ENCODE measurements around the gene NIM1K. TPM values are rescaled to one million over a fixed set of nuclear protein-coding genes. Genes with fewer than 3 reads are reported as not detected.

The NIM1K gene
- total and polyA plus RNA-seq, 2 of the 4 experiments (the other 2 are of a cell fraction) = 0.54 to 0.68 TPM

DNA sequence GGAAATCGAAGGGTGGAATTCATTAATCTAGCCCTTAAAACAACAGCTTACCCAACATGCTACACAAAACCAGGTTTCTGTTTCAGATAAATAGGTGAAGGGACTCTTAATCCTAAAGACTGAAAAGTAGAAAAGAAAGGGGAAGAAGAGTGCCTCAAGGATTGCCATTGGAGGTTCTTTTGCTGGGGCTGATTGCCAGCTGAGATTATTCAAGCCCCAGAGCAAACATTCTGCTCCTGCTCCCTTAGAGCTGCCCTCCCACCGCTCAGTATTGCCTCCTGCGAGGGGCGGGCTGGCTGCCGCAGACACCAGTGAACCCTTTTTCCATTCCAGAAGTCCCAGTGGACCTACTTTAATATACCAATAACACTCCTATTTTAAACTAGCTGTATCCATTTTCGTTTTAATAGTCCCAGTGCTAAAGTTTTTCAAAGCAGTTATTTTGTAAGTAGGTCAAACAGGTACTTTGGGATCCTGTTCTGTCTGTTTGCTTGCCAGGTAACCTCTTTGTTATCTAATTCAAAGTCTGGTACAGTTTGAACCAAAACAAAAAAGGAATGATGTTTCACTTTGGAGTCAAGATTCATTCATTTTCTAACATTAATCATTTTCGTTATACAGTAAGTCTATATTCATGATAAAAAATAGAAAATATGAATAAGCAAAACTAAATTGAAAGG is 82.5 kb downstream of the NIM1K start:
- no peak for DNase-seq
- ATAC-seq (ENCODE audit: low read depth) = no peak
- TF ChIP-seq, protein P1, sequence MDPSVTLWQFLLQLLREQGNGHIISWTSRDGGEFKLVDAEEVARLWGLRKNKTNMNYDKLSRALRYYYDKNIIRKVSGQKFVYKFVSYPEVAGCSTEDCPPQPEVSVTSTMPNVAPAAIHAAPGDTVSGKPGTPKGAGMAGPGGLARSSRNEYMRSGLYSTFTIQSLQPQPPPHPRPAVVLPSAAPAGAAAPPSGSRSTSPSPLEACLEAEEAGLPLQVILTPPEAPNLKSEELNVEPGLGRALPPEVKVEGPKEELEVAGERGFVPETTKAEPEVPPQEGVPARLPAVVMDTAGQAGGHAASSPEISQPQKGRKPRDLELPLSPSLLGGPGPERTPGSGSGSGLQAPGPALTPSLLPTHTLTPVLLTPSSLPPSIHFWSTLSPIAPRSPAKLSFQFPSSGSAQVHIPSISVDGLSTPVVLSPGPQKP (IDR thresholded peaks at IDR 0.05; ENCODE audit: borderline replicate concordance, low read depth, low read length) = no peak
- TF ChIP-seq CEBPB (IDR thresholded peaks at IDR 0.05; ENCODE audit: low read depth, low read length) (no peak), MXI1 (IDR thresholded peaks at IDR 0.05; ENCODE audit: borderline replicate concordance, low read depth, low read length) (no peak), MAFK (IDR thresholded peaks at IDR 0.05; ENCODE audit: low read depth, low read length) (no peak)
- no peak overlapping the region for H2AFZ ChIP-seq (replicated peaks; ENCODE audit: low read length, poor library complexity)
- dilution Hi-C loops (cut with HindIII; ENCODE audit: low sequenced_read_pairs, unreplicated experiment) (no loop called here), intact Hi-C loops (cut with micrococcal nuclease) (no loop called here), in situ Hi-C loops (cut with MboI; ENCODE audit: low sequenced_read_pairs) (no loop called here)
- no TSS peak for BruUV-seq (replicated peaks)
- H3K18ac ChIP-seq (ENCODE audit: low read depth, low read length) = no peak overlapping the region
- no peaks in the 10 kb centered on the region for H3K4me1 ChIP-seq (ENCODE audit: control insufficient read depth, insufficient read depth, low read length)
- no peak overlapping the region for H2AK5ac ChIP-seq (ENCODE audit: low read depth, low read length)
- no peaks in the 10 kb centered on the region for H4K20me1 ChIP-seq (ENCODE audit: insufficient read depth, low read length)
- H3K9me3 ChIP-seq (ENCODE audit: control insufficient read depth, insufficient read depth, low read length) = no peaks in the 10 kb centered on the region
- POLR2A ChIA-PET (ENCODE audit: unreplicated experiment) = no interaction called here
- H3K23ac ChIP-seq (ENCODE audit: low read depth, low read length) = no peak overlapping the region
- H3K4me2 ChIP-seq (ENCODE audit: low read depth, low read length) = no peak overlapping the region
- no peak overlapping the region for H3K56ac ChIP-seq (ENCODE audit: extremely low read depth, insufficient read depth, low read length)
- peaks cover 12% of the 10 kb centered on the region for H3K27me3 ChIP-seq (ENCODE audit: control insufficient read depth, insufficient read depth, low read length)
- no peak overlapping the region for H3K9ac ChIP-seq (ENCODE audit: low read depth, low read length)
- no peak overlapping the region for H3K14ac ChIP-seq (replicated peaks; ENCODE audit: low read depth, low read length)
- no peak overlapping the region for H3K4me3 ChIP-seq (ENCODE audit: insufficient read depth, low read depth, low read length)
- 50% methylated on average over 4 of the region's 7 CpGs; no CpG with 5 or more reads in 1 of the 2 experiments for WGBS, 2 experiments (ENCODE audit: extremely low coverage in 2 of 2, insufficient read length in 1 of 2)
- no peak overlapping the region for H4K8ac ChIP-seq (ENCODE audit: low read depth in 2 of 2, low read length in 2 of 2)
- no peaks in the 10 kb centered on the region for H3K9me1 ChIP-seq (ENCODE audit: insufficient read depth, low read length)
- no peak overlapping the region for H4K5ac ChIP-seq (ENCODE audit: low read depth, low read length)
- no peak overlapping the region for H2BK15ac ChIP-seq (ENCODE audit: low read depth, low read length)
- H3K79me1 ChIP-seq (ENCODE audit: low read depth in 1 of 2, low read length in 2 of 2) = no peaks in the 10 kb centered on the region
- no peaks in the 10 kb centered on the region for H3K36me3 ChIP-seq (ENCODE audit: control insufficient read depth, insufficient read depth, low read length)
- no peak overlapping the region for H2BK20ac ChIP-seq (ENCODE audit: low read depth, low read length)
- H2BK120ac ChIP-seq (ENCODE audit: low read depth, low read length) = no peak overlapping the region
- no peak overlapping the region for H3K27ac ChIP-seq (ENCODE audit: insufficient read depth, low read length)
- no peak overlapping the region for H4K91ac ChIP-seq (ENCODE audit: insufficient read depth, low read depth, low read length)
- no peak overlapping the region for H3K4ac ChIP-seq (ENCODE audit: low read depth, low read length)
- H2BK5ac ChIP-seq (ENCODE audit: low read depth, low read length, poor library complexity, severe bottlenecking) = no peak overlapping the region
- CTCF ChIA-PET = no interaction called here
- H2AK9ac ChIP-seq (replicated peaks; ENCODE audit: low read depth, low read length, poor library complexity) = no peak overlapping the region

Data from IMR-90 (cell line).